ENCODE data around the gene USH1C.

GRCh38 chr11:17578958-17579357 lies 34.7 kb upstream of the USH1C start:
- no peak for TF ChIP-seq EZH2 (IDR thresholded peaks at IDR 0.05)
- TF ChIP-seq POLR2AphosphoS5 (IDR thresholded peaks at IDR 0.05; ENCODE audit: borderline replicate concordance, low read depth, low read length) = no peak
